ENCODE results near the gene LRP3.

GRCh38 chr19:33232656-33233055 is 38.5 kb downstream of the LRP3 start:
- TF ChIP-seq CTCF (IDR thresholded peaks at IDR 0.05) (no peak), POLR2A (IDR thresholded peaks at IDR 0.05) (no peak)

Data from heart left ventricle (tissue), 13 donors.